ENCODE data around the gene KCNE3. TPM values are rescaled to one million over a fixed set of nuclear protein-coding genes. Genes with fewer than 3 reads are reported as not detected.

The KCNE3 gene
- total and polyA plus RNA-seq, 2 of the 13 experiments (the other 11 are each of a cell fraction or from before 2014, with no cell fraction given): 0.33 to 2.2 TPM

- no peak for TF ChIP-seq TRAFD1 (CRISPR knock-in tag; IDR thresholded peaks at IDR 0.05; ENCODE audit: borderline replicate concordance)
- TF ChIP-seq TOE1 (CRISPR knock-in tag; IDR thresholded peaks at IDR 0.05): no peak
- TF ChIP-seq ZMYM2 (CRISPR knock-in tag; IDR thresholded peaks at IDR 0.05): no peak
These were observed 54.5 kb downstream of the KCNE3 start (continued) for GRCh38 chr11:74412733-74413359.

- Histone ChIP-seq H2AFZ (ENCODE audit: low read length) (no peak overlapping the region), H3K9me3 (ENCODE audit: low read length) (no peaks in the 10 kb centered on the region), H3K27me3 (ENCODE audit: control insufficient read depth in 1 of 2, insufficient read depth in 2 of 2, low read length in 2 of 2) (peaks cover 0 to 4% of the 10 kb centered on the region in 2 experiments; a peak in 2 of 5 replicates), H3K27ac (ENCODE audit: extremely low read length, insufficient read depth, low read length) (no peak overlapping the region), H3K4me2 (ENCODE audit: low read depth, low read length) (no peak overlapping the region), H3K79me2 (ENCODE audit: insufficient read depth, low read length) (no peaks in the 10 kb centered on the region), H3K4me1 (ENCODE audit: insufficient read depth, low read length) (no peaks in the 10 kb centered on the region), H3K4me3 (replicated peaks in 1 of 3; ENCODE audit: insufficient read depth in 1 of 3, low read depth in 2 of 3, low read length in 3 of 3) (no peak overlapping the region), H3K36me3 (replicated peaks in 1 of 2; ENCODE audit: control insufficient read depth in 1 of 2, insufficient read depth in 2 of 2, low read length in 2 of 2) (no peaks in the 10 kb centered on the region), H4K20me1 (ENCODE audit: insufficient read depth, low read length) (no peaks in the 10 kb centered on the region), H3K9ac (ENCODE audit: insufficient read depth, low read depth, low read length) (no peak overlapping the region)
- CTCF ChIA-PET (ENCODE audit: low intra/inter-chr PET ratio, low total read pairs): no interaction called here
- no peak for DNase-seq (ENCODE audit: low spot score)
- intact Hi-C loops (cut with micrococcal nuclease; ENCODE audit: unreplicated experiment): no loop called here
- in situ Hi-C loops (cut with HindIII; ENCODE audit: extremely low pct_ligation_motif_present, low pct_unique_long_range_greater_than_20kb): no loop called here
- BruUV-seq (replicated peaks): no TSS peak
- TF ChIP-seq TBP (CRISPR knock-in tag; IDR thresholded peaks at IDR 0.05): no peak
- TF ChIP-seq ZNF530 (CRISPR knock-in tag; IDR thresholded peaks at IDR 0.05; ENCODE audit: low read depth): no peak
- TF ChIP-seq SAP130 (CRISPR knock-in tag; IDR thresholded peaks at IDR 0.05; ENCODE audit: low read depth): no peak
- no peak for TF ChIP-seq ZNF644 (CRISPR knock-in tag; IDR thresholded peaks at IDR 0.05; ENCODE audit: low read depth)
- TF ChIP-seq HOXA9 (CRISPR knock-in tag; IDR thresholded peaks at IDR 0.05; ENCODE audit: borderline replicate concordance): no peak
- TF ChIP-seq KDM2A (CRISPR knock-in tag; IDR thresholded peaks at IDR 0.05; ENCODE audit: borderline replicate concordance, low read depth): no peak
- TF ChIP-seq CEBPB (IDR thresholded peaks at IDR 0.05; ENCODE audit: borderline replicate concordance, low read depth, low read length): no peak
- no peak for TF ChIP-seq MAF1 (CRISPR knock-in tag; IDR thresholded peaks at IDR 0.05; ENCODE audit: borderline replicate concordance)
- no peak for TF ChIP-seq KLF11 (CRISPR knock-in tag; IDR thresholded peaks at IDR 0.05)
- TF ChIP-seq SP140L (CRISPR knock-in tag; IDR thresholded peaks at IDR 0.05; ENCODE audit: borderline replicate concordance): no peak
- TF ChIP-seq, protein P1, sequence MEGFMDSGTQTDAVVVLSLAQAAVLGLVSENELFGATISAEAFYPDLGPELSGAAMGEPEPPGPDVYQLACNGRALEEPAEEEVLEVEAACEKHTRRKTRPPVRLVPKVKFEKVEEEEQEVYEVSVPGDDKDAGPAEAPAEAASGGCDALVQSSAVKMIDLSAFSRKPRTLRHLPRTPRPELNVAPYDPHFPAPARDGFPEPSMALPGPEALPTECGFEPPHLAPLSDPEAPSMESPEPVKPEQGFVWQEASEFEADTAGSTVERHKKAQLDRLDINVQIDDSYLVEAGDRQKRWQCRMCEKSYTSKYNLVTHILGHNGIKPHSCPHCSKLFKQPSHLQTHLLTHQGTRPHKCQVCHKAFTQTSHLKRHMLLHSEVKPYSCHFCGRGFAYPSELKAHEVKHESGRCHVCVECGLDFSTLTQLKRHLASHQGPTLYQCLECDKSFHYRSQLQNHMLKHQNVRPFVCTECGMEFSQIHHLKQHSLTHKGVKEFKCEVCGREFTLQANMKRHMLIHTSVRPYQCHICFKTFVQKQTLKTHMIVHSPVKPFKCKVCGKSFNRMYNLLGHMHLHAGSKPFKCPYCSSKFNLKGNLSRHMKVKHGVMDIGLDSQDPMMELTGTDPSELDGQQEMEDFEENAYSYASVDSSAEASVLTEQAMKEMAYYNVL (CRISPR knock-in tag; IDR thresholded peaks at IDR 0.05; ENCODE audit: borderline replicate concordance): no peak
- no peak for TF ChIP-seq TARDBP (CRISPR knock-in tag; IDR thresholded peaks at IDR 0.05)
- TF ChIP-seq ZNF232 (CRISPR knock-in tag; IDR thresholded peaks at IDR 0.05; ENCODE audit: borderline replicate concordance): no peak
- no peak for TF ChIP-seq ZNF383 (CRISPR knock-in tag; IDR thresholded peaks at IDR 0.05; ENCODE audit: borderline replicate concordance)
- TF ChIP-seq CREB1 (IDR thresholded peaks at IDR 0.05): no peak
- no peak for TF ChIP-seq CREB1 (CRISPR knock-in tag; IDR thresholded peaks at IDR 0.05)
- no peak for FAIRE-seq
- ATAC-seq: no peak
- POLR2A ChIA-PET: no interaction called here
- whole genome bisulfite sequencing (ENCODE audit: low lambda C conversion rate): 35% methylated on average over 2 of the region's 2 CpGs
These were observed 55.0 kb downstream of the KCNE3 start for GRCh38 chr11:74412321-74412720.

Measured in HepG2 (cell line).